Endothelial cell of umbilical vein (primary cell): ENCODE measurements around the gene BCL2. TPM values are rescaled to one million over a fixed set of nuclear protein-coding genes. Genes with fewer than 3 reads are reported as not detected.
A peak's percentile ranks its signal among the peaks of the same experiment; 100 is the strongest.

Source experiments
- BruUV-seq: library from RNA; stranded (reverse); fragments of 400-500 nt; replicated peaks from 2 replicates; lab custom pipeline; 2021; lab: Mats Ljungman, UMichigan
- CTCF ChIA-PET: fragments of 300-600, 350-600 bp; sonication (Branson Sonifier 250); formaldehyde crosslinking; loops from one replicate; lab custom pipeline; 2021; ENCODE audit warnings: antibody characterized with exemption, inconsistent platforms; lab: Charles Lee
- POLR2A ChIA-PET: fragments of 300-600, 350-600 bp; sonication (Branson Sonifier 250); formaldehyde crosslinking; loops from one replicate; lab custom pipeline; 2021; ENCODE audit warnings: antibody characterized with exemption, inconsistent platforms; lab: Charles Lee
- DNase-seq: peaks from one replicate; pipeline ENCODE4 v3.0.0-alpha.2; 2011; ENCODE audit warnings: low read depth, low spot score
- FAIRE-seq: peaks from 2 replicates; lab custom pipeline; 2011; peaks lifted over from hg19 to GRCh38; lab: Jason Lieb, UNC
- H2AFZ ChIP-seq: 2 replicates; pipeline ENCODE4 v1.6.0; 2012; ENCODE audit warnings: low read depth, low read length, control low read depth, inconsistent platforms
- H3K27ac ChIP-seq: 2 replicates; pipeline ENCODE4 v1.5.1; 2011; ENCODE audit warnings: low read depth, mild to moderate bottlenecking, control low read depth, low read length, moderate library complexity; ENCODE audit not compliant: insufficient read depth
- H3K27me3 ChIP-seq, 2 experiments: 2 replicates each; pipeline versions ENCODE4 v1.6.0 to v1.6.1; 2011; ENCODE audit warnings: low read length in 2 of 2, mixed read lengths in 1 of 2; ENCODE audit not compliant: control insufficient read depth in 2 of 2, insufficient read depth in 2 of 2
- H3K36me3 ChIP-seq, 2 experiments: 2 replicates in 1 of 2; 3 replicates in 1 of 2; pipeline ENCODE4 v1.5.1; 2011; ENCODE audit warnings: low read length in 2 of 2, mild to moderate bottlenecking in 1 of 2, moderate library complexity in 1 of 2; ENCODE audit not compliant: control insufficient read depth in 2 of 2, insufficient read depth in 2 of 2; ENCODE audit errors: extremely low read depth in 1 of 2
- H3K4me1 ChIP-seq: 3 replicates; pipeline ENCODE4 v1.5.1; 2011; ENCODE audit warnings: mild to moderate bottlenecking, low read length; ENCODE audit not compliant: control insufficient read depth, insufficient read depth; ENCODE audit errors: extremely low read depth
- H3K4me2 ChIP-seq: 2 replicates; pipeline ENCODE4 v1.6.1; 2011; ENCODE audit warnings: low read length, control low read depth, mixed read lengths; ENCODE audit not compliant: insufficient read depth
- H3K4me3 ChIP-seq, 3 experiments: fragments of 200-600 bp in 1 of 3; sonication (generic), shearing (Covaris generic) in 1 of 3; replicated peaks in 1 of 3; 2 replicates each; pipeline ENCODE4 v1.5.1; 2011 to 2016; ENCODE audit warnings: control low read depth in 3 of 3, low read length in 3 of 3, mild to moderate bottlenecking in 2 of 3, inconsistent platforms in 1 of 3, low read depth in 1 of 3, moderate library complexity in 1 of 3; ENCODE audit not compliant: insufficient read depth in 1 of 3
- H3K79me2 ChIP-seq: 2 replicates; pipeline ENCODE4 v1.6.0; 2012; ENCODE audit warnings: low read length, inconsistent platforms; ENCODE audit not compliant: control insufficient read depth, insufficient read depth
- H3K9ac ChIP-seq: replicated peaks from 2 replicates; pipeline ENCODE3; 2011; ENCODE audit warnings: low read length, control low read depth; ENCODE audit not compliant: insufficient read depth; ENCODE audit errors: extremely low read depth
- H3K9me1 ChIP-seq: replicated peaks from 3 replicates; pipeline ENCODE4 v1.6.0; 2011; ENCODE audit warnings: mild to moderate bottlenecking, low read length; ENCODE audit not compliant: control insufficient read depth, insufficient read depth; ENCODE audit errors: extremely low read depth
- H3K9me3 ChIP-seq: replicated peaks from 2 replicates; pipeline ENCODE4 v1.5.1; 2012; ENCODE audit warnings: low read length, inconsistent platforms; ENCODE audit not compliant: control insufficient read depth, insufficient read depth
- H4K20me1 ChIP-seq: replicated peaks from 2 replicates; pipeline ENCODE3; 2011; ENCODE audit warnings: mild to moderate bottlenecking, low read length; ENCODE audit not compliant: control insufficient read depth, insufficient read depth; ENCODE audit errors: extremely low read depth
- MAX ChIP-seq: IDR thresholded peaks from 2 replicates; pipeline ENCODE4 v1.6.1; 2011; ENCODE audit not compliant: insufficient read depth, insufficient read length
- MYC ChIP-seq: IDR thresholded peaks from one replicate; pipeline ENCODE4 v1.6.1; 2011; ENCODE audit warnings: mild to moderate bottlenecking, low read depth, low read length
- POLR2A ChIP-seq: IDR thresholded peaks from 2 replicates; pipeline ENCODE4 v1.6.1; 2012; ENCODE audit warnings: low read depth, mild to moderate bottlenecking, control low read depth, low read length
- dilution Hi-C: fragments of 300-500 bp; cut with MboI; formaldehyde crosslinking; loops from one replicate; pipeline ENCODE4 v1.15.0; 2019; ENCODE audit warnings: low sequenced_read_pairs; ENCODE audit not compliant: extremely low pct_ligation_motif_present
- intact Hi-C: fragments of 100-400 bp; cut with micrococcal nuclease; formaldehyde crosslinking; loops from one replicate; pipeline ENCODE4 v1.10.0; 2022
- polyA plus RNA-seq, 4 experiments: library from polyadenylated mRNA; depleted of rRNA in 3 of 4; stranded (reverse) in 3 of 4; unstranded in 1 of 4; fragments of >200 nt; gene quantifications; 2 replicates each; pipeline versions ENCODE4 v1.2.1 to v1.2.3, GENCODE V29; 2011 to 2012; ENCODE audit warnings: missing spikeins in 1 of 4
- total RNA-seq: library from RNA; stranded (reverse); gene quantifications from 2 replicates; pipeline ENCODE4 v1.2.3, GENCODE V29; 2021
- TF ChIP-seq, protein P1 (sequence below), 2 donors: IDR thresholded peaks; 1 replicate in 1 of 2; 2 replicates in 1 of 2; pipeline ENCODE4 v1.5.1; 2011; ENCODE audit warnings: low read length in 2 of 2, mild to moderate bottlenecking in 2 of 2, moderate library complexity in 2 of 2, control low read depth in 1 of 2, inconsistent platforms in 1 of 2, low read depth in 1 of 2; ENCODE audit not compliant: insufficient read depth in 1 of 2; ENCODE audit errors: extremely low read depth in 1 of 2

BCL2 gene
- total and polyA plus RNA-seq, 2 donors (not counting 3 experiments of a cell fraction or from before 2014, with no cell fraction given) = 0.35 to 5.0 TPM

DNA sequence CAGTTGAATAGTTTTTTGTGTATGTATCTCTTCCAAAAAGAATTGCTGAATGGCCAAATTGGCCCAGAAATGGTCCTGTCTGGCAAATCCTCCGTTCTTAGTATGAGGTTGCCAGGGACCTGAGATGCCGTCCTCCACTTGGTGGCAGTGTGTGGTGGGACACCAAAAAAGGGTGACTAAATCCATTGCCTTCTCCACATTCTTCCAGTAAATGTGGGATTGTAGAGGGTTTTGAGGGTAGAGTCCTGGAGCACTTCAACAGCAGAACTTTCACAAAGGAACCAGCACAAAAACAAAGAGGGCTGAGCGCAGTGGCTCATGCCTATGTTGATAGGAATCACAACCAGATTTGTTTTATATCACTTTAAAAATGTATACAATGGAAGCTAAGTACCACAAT is 199.9 kb downstream of the BCL2 start:
- dilution Hi-C loops = no loop called here
- no peaks in the 10 kb centered on the region for H3K9me1 ChIP-seq
- POLR2A ChIA-PET = no interaction called here
- H4K20me1 ChIP-seq = no peaks in the 10 kb centered on the region
- H3K4me1 ChIP-seq = no peaks in the 10 kb centered on the region
- no peak overlapping the region for H3K27ac ChIP-seq
- H3K27me3 ChIP-seq = peaks cover 7 to 47% of the 10 kb centered on the region in 2 experiments
- H3K9me3 ChIP-seq = no peaks in the 10 kb centered on the region
- intact Hi-C loops = loop anchor here (1.0 kb wide), 2 partner anchors 36 to 204 kb away; no protein-coding TSS in a partner anchor
- TF ChIP-seq, protein P1, sequence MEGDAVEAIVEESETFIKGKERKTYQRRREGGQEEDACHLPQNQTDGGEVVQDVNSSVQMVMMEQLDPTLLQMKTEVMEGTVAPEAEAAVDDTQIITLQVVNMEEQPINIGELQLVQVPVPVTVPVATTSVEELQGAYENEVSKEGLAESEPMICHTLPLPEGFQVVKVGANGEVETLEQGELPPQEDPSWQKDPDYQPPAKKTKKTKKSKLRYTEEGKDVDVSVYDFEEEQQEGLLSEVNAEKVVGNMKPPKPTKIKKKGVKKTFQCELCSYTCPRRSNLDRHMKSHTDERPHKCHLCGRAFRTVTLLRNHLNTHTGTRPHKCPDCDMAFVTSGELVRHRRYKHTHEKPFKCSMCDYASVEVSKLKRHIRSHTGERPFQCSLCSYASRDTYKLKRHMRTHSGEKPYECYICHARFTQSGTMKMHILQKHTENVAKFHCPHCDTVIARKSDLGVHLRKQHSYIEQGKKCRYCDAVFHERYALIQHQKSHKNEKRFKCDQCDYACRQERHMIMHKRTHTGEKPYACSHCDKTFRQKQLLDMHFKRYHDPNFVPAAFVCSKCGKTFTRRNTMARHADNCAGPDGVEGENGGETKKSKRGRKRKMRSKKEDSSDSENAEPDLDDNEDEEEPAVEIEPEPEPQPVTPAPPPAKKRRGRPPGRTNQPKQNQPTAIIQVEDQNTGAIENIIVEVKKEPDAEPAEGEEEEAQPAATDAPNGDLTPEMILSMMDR (IDR thresholded peaks at IDR 0.05; ENCODE audit: extremely low read depth in 1 of 2, insufficient read depth in 1 of 2, low read depth in 1 of 2, low read length in 2 of 2) = peak in 1 of 2 donors; percentile 35
- no peak for TF ChIP-seq MAX
- CTCF ChIA-PET = interaction anchor here (0.6 to 1.7 kb wide), 11 partner anchors 12 to 320 kb away, joined by 3 to 24 read pairs (median 5); no protein-coding TSS in a partner anchor
- DNase-seq = peak; percentile 37
- no peak for FAIRE-seq
- no TSS peak for BruUV-seq
- no peak overlapping the region for H3K4me3 ChIP-seq
- H3K4me2 ChIP-seq = no peak overlapping the region
- no peak overlapping the region for H3K9ac ChIP-seq
- H2AFZ ChIP-seq = no peak overlapping the region
- H3K36me3 ChIP-seq = no peaks in the 10 kb centered on the region
- no peaks in the 10 kb centered on the region for H3K79me2 ChIP-seq

DNA sequence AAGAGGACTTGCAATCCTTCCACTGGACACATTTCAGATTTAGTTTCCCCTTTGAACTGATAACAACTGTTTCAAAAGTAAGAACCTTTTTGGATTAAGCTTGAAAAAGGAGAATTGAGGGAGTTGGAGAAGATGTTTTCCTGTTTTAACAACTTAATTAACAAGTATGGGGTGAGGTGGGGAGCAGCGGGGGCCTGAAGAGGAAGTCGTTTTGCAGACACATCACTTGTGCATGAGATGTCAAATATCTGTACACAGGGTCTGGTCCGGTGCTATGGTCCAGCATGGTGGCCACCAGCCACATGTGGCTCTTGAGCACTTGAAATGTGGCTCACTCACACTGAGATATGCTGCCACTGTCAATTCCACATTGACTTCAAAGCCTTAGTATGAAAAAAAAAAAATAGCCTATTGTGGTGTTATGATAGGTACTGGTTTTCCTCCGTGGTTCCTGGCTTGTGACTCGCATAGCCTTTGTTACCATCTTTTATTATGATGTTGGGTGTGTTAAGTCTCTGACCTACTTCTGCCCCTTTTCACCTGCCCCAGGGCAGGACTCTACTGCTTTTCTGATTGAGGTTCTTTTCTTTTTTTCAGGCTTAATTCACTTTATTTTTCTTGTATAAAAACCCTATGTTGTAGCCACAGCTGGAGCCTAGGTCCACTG is 205.5 kb downstream of the BCL2 start:
- Histone ChIP-seq H3K27me3 (peaks cover 6 to 23% of the 10 kb centered on the region in 2 experiments), H3K36me3 (no peaks in the 10 kb centered on the region), H3K9me1 (no peaks in the 10 kb centered on the region), H3K4me2 (no peak overlapping the region), H4K20me1 (no peaks in the 10 kb centered on the region), H2AFZ (no peak overlapping the region), H3K9ac (no peak overlapping the region), H3K4me3 (no peak overlapping the region), H3K9me3 (no peaks in the 10 kb centered on the region), H3K4me1 (peaks cover 12% of the 10 kb centered on the region), H3K79me2 (no peaks in the 10 kb centered on the region), H3K27ac (no peak overlapping the region)
- no TSS peak for BruUV-seq
- intact Hi-C loops (no loop called here), dilution Hi-C loops (no loop called here)
- DNase-seq = no peak
- POLR2A ChIA-PET = no interaction called here
- no peak for FAIRE-seq
- CTCF ChIA-PET = interaction anchor here (1.8 kb wide), 1 partner anchor 18 kb away, joined by 4 read pairs; no protein-coding TSS in a partner anchor
- TF ChIP-seq, protein P1 (IDR thresholded peaks at IDR 0.05; ENCODE audit: extremely low read depth in 1 of 2, insufficient read depth in 1 of 2, low read depth in 1 of 2, low read length in 2 of 2) = no peak
- TF ChIP-seq MYC (no peak), POLR2A (no peak)
